GM19025 (cell line): Measurements from ENCODE around the gene PALLD.

ENCODE experiments used
- ATAC-seq: cut with Tn5 transposase; IDR thresholded peaks from one replicate; pipeline ENCODE4 v1.9.1; 2021; ENCODE audit warnings: mild to moderate bottlenecking, low read depth, moderate library complexity; ENCODE audit not compliant: unreplicated experiment

PALLD gene

DNA sequence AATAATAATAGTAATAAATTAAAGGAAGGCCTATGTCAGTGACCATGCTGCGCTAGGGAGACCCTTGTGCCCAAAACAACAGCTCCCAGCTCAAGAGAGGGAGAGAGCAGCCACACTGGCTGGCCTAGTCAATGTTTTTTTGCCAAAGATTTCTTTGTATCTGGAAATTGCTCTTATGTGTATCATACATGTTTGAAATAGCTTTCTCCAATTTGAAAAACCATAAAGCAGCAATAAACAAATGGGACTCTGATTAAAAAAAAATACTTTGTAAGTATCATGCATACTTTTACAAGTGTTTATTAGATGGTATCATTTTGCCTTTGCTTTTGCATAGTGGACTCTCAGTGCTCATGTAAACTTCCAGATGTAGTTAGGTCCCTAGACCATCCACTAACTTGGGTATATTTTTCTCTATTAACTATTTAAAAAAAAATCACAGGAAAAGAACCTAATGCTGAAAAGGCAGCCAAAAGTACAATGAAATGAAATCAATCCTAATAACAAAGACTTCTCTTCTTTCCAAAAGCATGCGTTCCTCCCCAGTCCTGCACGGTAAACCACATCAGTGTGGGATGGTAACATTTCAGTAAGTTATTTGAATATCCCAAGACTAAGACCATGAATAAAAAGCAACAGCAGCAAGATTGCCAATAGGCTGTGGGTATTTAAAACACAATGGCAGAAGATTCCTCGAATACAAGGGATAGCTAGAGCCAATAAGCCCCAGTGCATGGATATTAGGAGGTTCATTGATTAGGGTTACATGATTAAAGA lies 117.6 kb downstream of the PALLD start:
- no peak for ATAC-seq

GRCh38 chr4:168615294-168616065 lies 118.6 kb downstream of the PALLD start:
- no peak for ATAC-seq

DNA sequence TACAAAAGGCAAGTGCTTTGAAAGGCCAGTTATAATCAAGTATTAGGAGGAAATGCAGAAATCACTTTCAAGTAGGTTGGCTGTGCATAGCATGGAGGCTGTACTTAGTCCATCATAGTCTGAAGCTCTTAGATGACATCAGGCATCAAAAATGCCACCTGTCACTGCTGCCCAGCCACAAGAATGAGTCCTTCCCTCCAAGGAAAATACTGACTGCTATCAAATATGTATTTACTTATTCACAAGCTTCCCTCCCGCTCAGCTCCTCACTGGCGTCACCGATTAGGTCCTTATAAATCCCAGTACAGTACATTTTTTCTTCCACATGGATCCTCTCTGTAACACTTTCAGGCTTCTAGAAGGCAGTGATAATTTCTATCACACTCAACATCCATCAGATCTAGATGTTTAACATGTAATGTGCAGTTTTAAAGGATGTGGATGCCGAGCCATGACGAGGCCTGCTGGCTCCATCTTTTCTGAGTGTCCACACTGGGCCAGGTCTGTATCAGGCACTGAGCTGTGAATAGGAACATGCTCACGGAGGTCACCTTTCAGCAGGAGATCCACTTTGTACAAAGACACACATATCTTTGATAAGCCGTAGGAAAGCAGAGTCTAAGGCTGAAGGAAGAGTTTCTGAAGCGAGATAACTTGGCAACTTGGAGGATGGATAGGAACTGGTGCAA lies 121.9 kb downstream of the PALLD start:
- ATAC-seq = no peak

DNA sequence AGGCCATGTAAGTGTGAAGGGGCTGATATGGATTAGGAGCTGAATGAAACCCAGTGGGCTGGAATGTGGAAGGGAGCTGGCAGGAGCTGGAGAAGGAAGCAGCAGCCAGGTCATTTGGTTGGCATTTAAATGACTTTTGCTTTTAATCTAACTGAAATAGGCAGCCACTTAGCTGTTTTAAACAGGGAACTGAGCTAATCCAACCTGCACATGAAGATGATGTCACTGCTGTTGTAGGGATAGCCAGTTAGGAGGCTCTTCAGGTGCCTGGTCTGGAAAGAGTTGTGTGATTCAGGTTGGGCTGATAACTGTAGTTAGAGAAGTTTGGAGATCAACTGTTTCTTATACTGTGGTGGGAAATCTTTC lies 122.4 kb downstream of the PALLD start:
- no peak for ATAC-seq

- no peak for ATAC-seq
Measured at GRCh38 chr4:168621806-168622589, 125.1 kb downstream of the PALLD start.

GRCh38 chr4:168622600-168622999 lies 125.7 kb downstream of the PALLD start:
- no peak for ATAC-seq

GRCh38 chr4:168623011-168623410 lies 126.2 kb downstream of the PALLD start:
- no peak for ATAC-seq

- ATAC-seq = no peak
Measured at GRCh38 chr4:168623484-168623883, 126.6 kb downstream of the PALLD start.

DNA sequence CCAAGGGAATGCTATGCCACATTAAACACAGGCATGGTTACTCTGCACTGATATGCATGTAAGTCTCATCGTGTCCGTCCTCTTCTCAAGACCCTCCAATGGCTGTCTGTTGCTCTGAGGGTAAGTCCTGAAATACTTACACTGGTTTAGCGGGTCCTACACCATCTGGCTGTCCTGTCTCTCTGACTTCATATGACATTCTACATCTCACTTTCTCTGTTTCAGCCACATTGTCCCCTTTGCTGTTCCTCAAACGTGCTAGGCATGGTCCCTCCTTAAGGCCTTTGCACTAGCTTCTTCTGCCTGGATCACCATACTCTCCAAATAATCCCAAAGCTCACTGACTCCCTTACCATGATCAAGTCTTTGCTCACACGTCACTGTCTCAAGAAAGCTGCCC lies 131.4 kb downstream of the PALLD start:
- ATAC-seq = no peak

DNA sequence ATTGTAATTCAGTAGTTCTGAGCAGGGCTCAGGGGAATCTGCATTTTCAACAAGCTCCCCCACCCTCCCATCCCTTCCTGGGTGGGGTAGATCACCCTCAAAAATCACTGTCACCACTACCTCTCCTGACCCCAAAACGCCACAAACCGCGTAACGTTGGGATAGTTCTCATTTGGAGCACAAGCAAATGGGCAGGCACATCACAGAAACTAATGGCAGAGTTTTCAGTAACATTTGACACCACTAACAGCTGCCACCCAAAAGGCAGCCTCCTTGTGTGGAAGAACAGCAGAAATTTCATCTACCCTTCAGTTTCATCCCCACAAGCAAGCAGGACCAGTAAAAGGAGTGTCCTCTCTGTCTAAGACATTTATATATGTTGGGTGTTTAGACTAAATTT lies 132.7 kb downstream of the PALLD start:
- ATAC-seq = no peak

- no peak for ATAC-seq
Measured at GRCh38 chr4:168630445-168631187, 133.8 kb downstream of the PALLD start.

- no peak for ATAC-seq
Measured at GRCh38 chr4:168631241-168632162, 134.7 kb downstream of the PALLD start.

DNA sequence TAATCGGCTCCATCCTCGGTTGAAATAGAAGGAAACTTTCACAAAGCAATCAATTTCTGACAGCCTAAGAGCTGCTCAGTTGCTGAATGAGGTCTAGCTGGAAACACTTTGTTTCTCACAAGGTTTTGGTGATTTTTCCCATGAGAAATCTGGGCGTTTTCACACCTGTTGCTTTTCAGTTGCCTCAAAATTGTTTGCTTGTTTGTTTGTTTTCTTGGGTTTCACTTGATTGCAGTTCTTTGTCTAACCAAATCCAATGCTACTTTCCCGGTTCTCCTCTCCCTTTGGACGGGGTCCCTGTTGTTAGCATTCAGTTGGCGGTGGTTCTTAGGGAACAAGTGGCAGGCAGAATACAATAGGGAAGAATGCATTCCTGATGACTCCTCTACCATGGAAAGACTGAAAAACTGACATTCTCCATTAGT lies 135.5 kb downstream of the PALLD start:
- no peak for ATAC-seq

DNA sequence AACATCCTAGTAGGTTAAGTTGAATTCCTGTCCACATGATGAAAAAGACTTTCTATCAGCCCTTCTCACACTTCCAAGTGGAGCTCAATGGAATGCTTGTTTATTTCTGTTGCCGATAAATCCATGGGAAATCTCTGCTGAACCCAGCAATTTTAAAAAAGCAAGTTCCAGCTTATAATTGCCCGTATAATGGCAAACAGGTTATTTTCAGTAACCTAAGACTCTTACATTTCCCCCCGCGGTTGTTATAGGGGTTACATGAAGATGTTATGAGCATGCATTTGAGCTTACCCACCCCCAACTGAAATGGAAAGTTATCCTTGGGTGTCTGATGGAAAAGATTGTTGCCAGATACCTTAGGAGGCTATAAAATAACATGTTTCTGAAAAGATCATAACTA lies 136.2 kb downstream of the PALLD start:
- no peak for ATAC-seq

DNA sequence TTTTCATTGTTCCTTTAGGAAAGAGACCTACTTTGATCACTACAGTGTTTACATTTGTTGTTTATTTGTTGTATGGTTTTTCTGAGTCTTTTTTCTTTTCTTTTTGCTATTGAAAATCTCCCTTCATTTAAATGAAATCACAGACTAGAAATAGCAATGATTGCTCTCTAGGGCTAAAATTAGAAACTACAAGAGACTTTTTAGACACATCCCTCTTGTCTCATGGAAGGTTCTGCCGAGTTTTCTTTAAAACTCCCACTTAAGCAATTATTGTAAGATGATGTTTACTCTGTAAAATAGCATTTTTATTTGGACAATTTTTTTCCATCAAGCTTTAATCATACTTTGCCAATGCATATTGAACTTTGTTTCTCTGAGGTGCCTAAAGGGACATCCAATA lies 136.6 kb downstream of the PALLD start:
- ATAC-seq = no peak

DNA sequence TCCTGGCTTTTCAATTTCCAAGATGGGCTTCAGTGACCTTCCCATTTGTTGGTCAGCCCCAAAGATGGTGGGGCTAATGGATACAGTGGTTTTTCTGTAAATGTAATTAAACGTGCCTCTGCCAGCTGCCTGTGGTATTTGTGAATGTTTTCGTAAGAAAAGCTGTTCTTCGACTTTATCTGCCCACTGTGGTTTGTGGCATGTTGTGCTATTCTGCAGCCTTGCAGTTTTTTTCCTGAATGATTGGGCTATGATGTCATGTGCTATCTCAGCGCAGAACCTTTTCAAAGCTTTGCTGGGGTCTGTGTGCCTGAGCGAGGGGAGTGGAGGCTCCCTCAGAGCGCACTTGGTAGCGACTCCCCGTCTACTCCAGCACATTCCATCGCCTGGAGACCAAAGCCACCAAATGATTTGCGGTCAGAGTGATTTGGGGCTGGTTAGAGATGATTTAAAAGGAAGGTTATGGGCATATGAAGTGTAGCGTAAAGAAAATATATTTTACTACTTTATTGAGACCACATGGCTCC lies 137.5 kb downstream of the PALLD start:
- ATAC-seq = no peak

GRCh38 chr4:168636040-168636439 lies 139.2 kb downstream of the PALLD start:
- ATAC-seq = no peak

GRCh38 chr4:168636506-168637196 lies 139.8 kb downstream of the PALLD start:
- ATAC-seq = no peak
